Sigmoid colon (tissue), 7 donors: ENCODE measurements around the gene NMNAT3. TPM values are rescaled to one million over a fixed set of nuclear protein-coding genes. Genes with fewer than 3 reads are reported as not detected.
A peak's percentile ranks its signal among the peaks of the same experiment; 100 is the strongest.

Experiments
- DNase-seq: peaks from one replicate; pipeline ENCODE4 v3.0.0-alpha.2; 2019
- H3K27ac ChIP-seq, 4 donors: fragments of 200-600 bp; sonication (generic); one replicate each; pipeline ENCODE4 v1.5.1; 2016 to 2019; ENCODE audit warnings: mild to moderate bottlenecking in 1 of 4
- H3K27me3 ChIP-seq, 3 donors: fragments of 200-600 bp; sonication (generic); one replicate each; pipeline ENCODE4 v1.5.1; 2019; ENCODE audit warnings: mild to moderate bottlenecking in 1 of 3
- H3K36me3 ChIP-seq, 4 donors: fragments of 200-600 bp; sonication (generic); one replicate each; pipeline ENCODE4 v1.5.1; 2016 to 2019
- H3K4me1 ChIP-seq, 4 donors: fragments of 200-600 bp; sonication (generic); one replicate each; pipeline ENCODE4 v1.5.1; 2017 to 2019
- H3K4me3 ChIP-seq, 4 donors: fragments of 200-600 bp; sonication (generic); one replicate each; pipeline ENCODE4 v1.5.1; 2017 to 2019; ENCODE audit warnings: mild to moderate bottlenecking in 2 of 4, moderate library complexity in 1 of 4
- H3K9me3 ChIP-seq, 4 donors: fragments of 200-600 bp in 3 of 4; sonication (generic) in 3 of 4; one replicate each; pipeline versions ENCODE4 v1.5.1 to v1.6.1; 2013 to 2019
- EP300 ChIP-seq, 4 donors: sonication (generic); formaldehyde crosslinking; IDR thresholded peaks; one replicate each; pipeline ENCODE4 v1.6.1; 2017; ENCODE audit warnings: antibody characterized with exemption in 4 of 4
- POLR2A ChIP-seq, 2 donors: fragments of 450-650 bp; IDR thresholded peaks; one replicate each; pipeline ENCODE4 v1.6.1; 2016; ENCODE audit warnings: antibody characterized with exemption in 2 of 2, mild to moderate bottlenecking in 2 of 2, moderate library complexity in 2 of 2
- POLR2AphosphoS5 ChIP-seq, 4 donors: sonication (generic); formaldehyde crosslinking; IDR thresholded peaks; one replicate each; pipeline ENCODE4 v1.6.1; 2017; ENCODE audit warnings: antibody characterized with exemption in 4 of 4
- WGBS, 2 donors: extraction: QIAGEN DNeasy Blood & Tissue Kit; methylation state at CpG; one replicate each; pipeline ENCODE4 v1.1.7; 2013; 5-methylcytosine and 5-hydroxymethylcytosine counted together
- intact Hi-C: fragments of 100-400 bp; cut with DNase I; formaldehyde crosslinking; loops from one replicate; pipeline ENCODE4 v1.15.1; 2023
- polyA plus RNA-seq, 3 donors: library from polyadenylated mRNA; stranded (reverse); fragments of 200-250 nt; gene quantifications; one replicate each; pipeline ENCODE4 v1.2.3, GENCODE V29; 2013
- total RNA-seq, 4 donors: library from RNA; depleted of rRNA; stranded (reverse); fragments of >200 nt; gene quantifications; one replicate each; pipeline ENCODE4 v1.1.0, GENCODE V29; 2016
- TF ChIP-seq, protein P1 (sequence below), 4 experiments: fragments of 450-650 bp in 3 of 4; fragments of 200-600 bp in 1 of 4; IDR thresholded peaks; one replicate each; pipeline ENCODE4 v1.5.1; 2016 to 2019; ENCODE audit warnings: antibody characterized with exemption in 4 of 4, mild to moderate bottlenecking in 3 of 4, moderate library complexity in 2 of 4
- donor health status: healthy with polysubstance abuse.
- donor health status: Bipolar disorder and iron deficiency.
- donor health status: healthy.

The NMNAT3 gene
- total RNA-seq (10 to 100 TPM in 3 of 4 donors, 1 to 10 TPM in 1; 6.8 to 24.6 (median 11.7) TPM), polyA plus RNA-seq (10 to 100 TPM in 1 of 3 donors, 1 to 10 TPM in 2; 3.4 to 10.8 (median 4.6) TPM)

DNA sequence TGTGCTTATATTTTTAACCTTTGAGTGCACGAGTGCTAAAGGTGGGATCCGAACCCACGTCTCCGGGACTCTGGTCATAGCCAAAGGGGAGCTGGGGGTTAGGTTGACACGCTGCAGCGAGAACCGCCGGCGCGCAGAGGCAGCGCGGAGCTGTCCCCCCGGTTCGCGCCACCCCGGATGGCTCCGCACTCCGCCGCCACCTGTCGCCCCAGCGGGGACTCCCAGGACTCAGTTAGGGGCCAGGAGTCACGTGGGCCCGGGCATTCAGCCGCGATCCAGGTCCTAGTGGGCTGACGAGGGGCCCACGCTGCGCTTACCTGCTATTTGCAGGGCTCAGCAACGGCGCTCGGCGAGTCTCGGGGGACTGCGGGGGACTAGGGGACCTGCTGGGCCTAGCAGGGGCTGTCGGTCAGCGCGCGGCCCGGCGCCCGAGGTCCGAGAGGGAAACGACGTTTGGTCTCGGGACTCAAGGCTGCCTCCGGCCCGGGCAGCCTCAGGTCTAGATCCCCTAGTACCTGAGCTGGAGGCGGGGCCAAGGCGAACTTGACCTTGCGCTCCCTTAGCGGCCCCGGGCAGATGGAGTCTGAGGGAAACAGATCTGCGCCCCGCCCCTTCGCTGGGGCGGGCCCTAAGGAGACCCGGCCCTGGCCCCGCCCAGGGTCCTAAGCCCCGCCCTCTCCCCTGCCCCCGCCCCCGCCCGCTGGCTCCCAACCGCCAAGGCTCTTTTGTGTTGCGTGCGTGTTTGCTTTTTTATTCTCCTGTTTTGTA is at the start of gene NMNAT3:
TSS of gene NMNAT3 (minus strand) at position 585 of the 768 bp plus-strand sequence. CDS start 50,248 bp downstream, outside the sequence.
- H3K27ac ChIP-seq: peak within 1 kb of the TSS; percentile 64 to 75 (median 71)
- 1% methylated on average over 65 of the region's 65 CpGs for WGBS, 2 donors

GRCh38 chr3:139721370-139721769 is 43.6 kb upstream of the NMNAT3 start:
- no peak overlapping the region for H3K4me3 ChIP-seq
- 71 to 88% methylated on average over 1 of the region's 1 CpG for WGBS, 2 donors
- no peaks in the 10 kb centered on the region for H3K27me3 ChIP-seq
- DNase-seq: no peak
- no peak for TF ChIP-seq POLR2AphosphoS5 (IDR thresholded peaks at IDR 0.05)
- H3K36me3 ChIP-seq: no peaks in the 10 kb centered on the region
- no peaks in the 10 kb centered on the region for H3K9me3 ChIP-seq
- intact Hi-C loops: no loop called here
- no peaks in the 10 kb centered on the region for H3K4me1 ChIP-seq
- H3K27ac ChIP-seq: no peak overlapping the region

More for the DNA sequence above, at the start of gene NMNAT3:
- Histone ChIP-seq H3K36me3 (no peaks in the 10 kb centered on the region), H3K9me3 (no peaks in the 10 kb centered on the region), H3K4me1 (peaks cover 0 to 16% (median 10%) of the 10 kb centered on the region in 4 donors), H3K27me3 (no peaks in the 10 kb centered on the region), H3K4me3 (peak within 1 kb of the TSS; percentile 55 to 91 (median 76))
- TF ChIP-seq, protein P1, sequence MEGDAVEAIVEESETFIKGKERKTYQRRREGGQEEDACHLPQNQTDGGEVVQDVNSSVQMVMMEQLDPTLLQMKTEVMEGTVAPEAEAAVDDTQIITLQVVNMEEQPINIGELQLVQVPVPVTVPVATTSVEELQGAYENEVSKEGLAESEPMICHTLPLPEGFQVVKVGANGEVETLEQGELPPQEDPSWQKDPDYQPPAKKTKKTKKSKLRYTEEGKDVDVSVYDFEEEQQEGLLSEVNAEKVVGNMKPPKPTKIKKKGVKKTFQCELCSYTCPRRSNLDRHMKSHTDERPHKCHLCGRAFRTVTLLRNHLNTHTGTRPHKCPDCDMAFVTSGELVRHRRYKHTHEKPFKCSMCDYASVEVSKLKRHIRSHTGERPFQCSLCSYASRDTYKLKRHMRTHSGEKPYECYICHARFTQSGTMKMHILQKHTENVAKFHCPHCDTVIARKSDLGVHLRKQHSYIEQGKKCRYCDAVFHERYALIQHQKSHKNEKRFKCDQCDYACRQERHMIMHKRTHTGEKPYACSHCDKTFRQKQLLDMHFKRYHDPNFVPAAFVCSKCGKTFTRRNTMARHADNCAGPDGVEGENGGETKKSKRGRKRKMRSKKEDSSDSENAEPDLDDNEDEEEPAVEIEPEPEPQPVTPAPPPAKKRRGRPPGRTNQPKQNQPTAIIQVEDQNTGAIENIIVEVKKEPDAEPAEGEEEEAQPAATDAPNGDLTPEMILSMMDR (IDR thresholded peaks at IDR 0.05): no peak
- TF ChIP-seq POLR2AphosphoS5 (IDR thresholded peaks at IDR 0.05): peak in 2 of 4 donors; percentile 33 to 51
- DNase-seq: peak; percentile 90
- intact Hi-C loops: loop anchor here (10.0 kb wide), 1 partner anchor 143 kb away; the partner anchor contains the start of gene RBP1

DNA sequence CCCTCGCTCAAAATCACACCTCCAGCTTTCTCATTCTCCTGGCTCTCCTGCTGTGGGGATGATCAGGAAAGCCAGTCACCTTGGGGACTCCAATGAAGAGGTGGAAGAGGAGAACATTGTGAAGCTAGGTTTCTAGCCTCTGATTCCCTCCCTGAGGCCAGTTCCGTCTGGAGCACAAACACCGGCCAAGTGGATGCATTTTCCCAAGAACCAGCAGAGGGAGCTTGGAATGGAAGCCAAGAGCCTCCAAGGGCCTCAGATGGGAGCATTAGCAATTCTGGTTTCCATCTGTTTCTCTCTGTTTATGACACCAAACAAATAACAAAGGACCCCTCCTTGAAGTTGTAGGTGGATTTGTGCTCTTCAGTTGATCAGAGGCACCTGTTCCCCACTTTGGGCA is 40.6 kb upstream of the NMNAT3 start:
- TF ChIP-seq, protein P1 (IDR thresholded peaks at IDR 0.05): no peak
- TF ChIP-seq POLR2AphosphoS5 (IDR thresholded peaks at IDR 0.05): no peak
- TF ChIP-seq POLR2A (IDR thresholded peaks at IDR 0.05): no peak
- no peak for TF ChIP-seq EP300 (IDR thresholded peaks at IDR 0.05)
- no peak overlapping the region for H3K27ac ChIP-seq
- H3K4me3 ChIP-seq: no peak overlapping the region
- intact Hi-C loops: no loop called here
- no peaks in the 10 kb centered on the region for H3K4me1 ChIP-seq
- no peaks in the 10 kb centered on the region for H3K9me3 ChIP-seq
- no peaks in the 10 kb centered on the region for H3K36me3 ChIP-seq
- 54 to 72% methylated on average over 3 of the region's 3 CpGs for WGBS, 2 donors
- no peaks in the 10 kb centered on the region for H3K27me3 ChIP-seq
- DNase-seq: no peak

- no peak overlapping the region for H3K4me3 ChIP-seq
- no peaks in the 10 kb centered on the region for H3K36me3 ChIP-seq
- DNase-seq: no peak
- H3K27me3 ChIP-seq: no peaks in the 10 kb centered on the region
- 26 to 60% methylated on average over 3 of the region's 3 CpGs for WGBS, 2 donors
- H3K4me1 ChIP-seq: no peaks in the 10 kb centered on the region
- TF ChIP-seq, protein P1 (IDR thresholded peaks at IDR 0.05): no peak
- TF ChIP-seq EP300 (IDR thresholded peaks at IDR 0.05): no peak
- intact Hi-C loops: no loop called here
- H3K9me3 ChIP-seq: no peaks in the 10 kb centered on the region
- H3K27ac ChIP-seq: no peak overlapping the region
These were observed 39.2 kb upstream of the NMNAT3 start for GRCh38 chr3:139716908-139717485.

DNA sequence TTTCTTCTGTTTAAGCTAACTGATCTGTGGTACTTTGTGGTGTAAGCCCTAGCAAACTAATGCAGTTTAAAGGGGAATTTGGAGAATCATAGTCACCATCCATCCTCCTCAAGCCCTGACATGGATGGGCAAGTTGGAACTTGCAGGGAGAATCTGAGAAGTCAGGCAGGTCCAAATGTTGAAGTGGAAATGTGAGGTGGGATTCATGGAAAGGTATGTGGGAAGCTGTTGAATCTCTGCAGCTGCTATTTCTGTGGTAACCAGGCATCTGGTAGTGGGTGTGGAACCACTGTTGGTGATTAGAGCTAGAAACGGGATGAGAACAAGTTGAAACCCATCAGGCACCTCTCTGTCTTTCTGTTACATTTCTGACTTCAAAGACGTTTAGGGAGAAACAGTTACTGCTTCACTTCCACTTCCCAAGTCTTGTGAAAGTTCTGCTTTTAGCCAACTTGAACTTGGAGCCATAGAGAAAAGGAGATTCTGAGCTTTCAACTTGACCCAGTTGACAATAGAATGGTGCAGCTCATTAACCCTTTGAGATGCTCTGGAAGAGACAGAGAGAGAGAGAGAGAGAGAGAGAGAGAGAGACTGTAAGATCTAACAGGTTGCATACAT is 38.1 kb upstream of the NMNAT3 start:
- no peak for TF ChIP-seq POLR2AphosphoS5 (IDR thresholded peaks at IDR 0.05)
- TF ChIP-seq POLR2A (IDR thresholded peaks at IDR 0.05): no peak
- TF ChIP-seq, protein P1 (IDR thresholded peaks at IDR 0.05): no peak
- TF ChIP-seq EP300 (IDR thresholded peaks at IDR 0.05): no peak
- DNase-seq: no peak
- Histone ChIP-seq H3K27me3 (no peaks in the 10 kb centered on the region), H3K4me3 (no peak overlapping the region), H3K4me1 (no peaks in the 10 kb centered on the region), H3K36me3 (no peaks in the 10 kb centered on the region), H3K27ac (no peak overlapping the region), H3K9me3 (no peaks in the 10 kb centered on the region)
- intact Hi-C loops: no loop called here
- WGBS, 2 donors: 54 to 59% methylated on average over 2 of the region's 2 CpGs
